ENCODE measurements around the gene HELLS. TPM values are rescaled to one million over a fixed set of nuclear protein-coding genes. Genes with fewer than 3 reads are reported as not detected.

HELLS gene
- total RNA-seq, 1 donor from 2014 or later = 27.3 TPM

GRCh38 chr10:94583124-94583523, 37.5 kb downstream of the HELLS start:
- TF ChIP-seq CTCF (IDR thresholded peaks at IDR 0.05) = no peak
- ATAC-seq (ENCODE audit: low read depth) = no peak
- H3K36me3 Mint-ChIP-seq (ENCODE audit: low read depth) = peaks cover 10% of the 10 kb centered on the region
- H3K4me3 Mint-ChIP-seq = no peak overlapping the region
- intact Hi-C loops (cut with micrococcal nuclease) = no loop called here
- ChIA-PET CTCF (no interaction called here), POLR2A (no interaction called here)
- H3K9me3 Mint-ChIP-seq = no peaks in the 10 kb centered on the region
- no peaks in the 10 kb centered on the region for H3K4me1 Mint-ChIP-seq
- no peaks in the 10 kb centered on the region for H3K27me3 Mint-ChIP-seq
- H3K27ac Mint-ChIP-seq = no peak overlapping the region
- DNase-seq = no peak

- Mint-ChIP-seq H3K4me3 (no peak overlapping the region), H3K27ac (no peak overlapping the region), H3K4me1 (no peaks in the 10 kb centered on the region), H3K27me3 (no peaks in the 10 kb centered on the region), H3K36me3 (ENCODE audit: low read depth) (peaks cover 58% of the 10 kb centered on the region), H3K9me3 (no peaks in the 10 kb centered on the region)
- ChIA-PET CTCF (no interaction called here), POLR2A (no interaction called here)
- intact Hi-C loops (cut with micrococcal nuclease) = no loop called here
- ATAC-seq (ENCODE audit: low read depth) = no peak
- TF ChIP-seq CTCF (IDR thresholded peaks at IDR 0.05) = no peak
- no peak for DNase-seq
Observed at GRCh38 chr10:94591461-94592205, 46.0 kb downstream of the HELLS start.

- H3K9me3 Mint-ChIP-seq = no peaks in the 10 kb centered on the region
- ChIA-PET CTCF (no interaction called here), POLR2A (no interaction called here)
- peaks cover 20% of the 10 kb centered on the region for H3K36me3 Mint-ChIP-seq (ENCODE audit: low read depth)
- TF ChIP-seq CTCF (IDR thresholded peaks at IDR 0.05) = no peak
- DNase-seq (no peak), ATAC-seq (ENCODE audit: low read depth) (no peak)
- no peak overlapping the region for H3K4me3 Mint-ChIP-seq
- no peak overlapping the region for H3K27ac Mint-ChIP-seq
- intact Hi-C loops (cut with micrococcal nuclease) = no loop called here
- H3K4me1 Mint-ChIP-seq = no peaks in the 10 kb centered on the region
- no peaks in the 10 kb centered on the region for H3K27me3 Mint-ChIP-seq
Observed at GRCh38 chr10:94602729-94603515, 57.3 kb downstream of the HELLS start.

GRCh38 chr10:94607111-94607510, 61.5 kb downstream of the HELLS start:
- Mint-ChIP-seq H3K4me3 (no peak overlapping the region), H3K36me3 (ENCODE audit: low read depth) (peaks cover 7% of the 10 kb centered on the region), H3K27ac (no peak overlapping the region), H3K4me1 (no peaks in the 10 kb centered on the region), H3K9me3 (no peaks in the 10 kb centered on the region), H3K27me3 (no peaks in the 10 kb centered on the region)
- ChIA-PET CTCF (no interaction called here), POLR2A (no interaction called here)
- intact Hi-C loops (cut with micrococcal nuclease) = no loop called here
- no peak for TF ChIP-seq CTCF (IDR thresholded peaks at IDR 0.05)
- no peak for ATAC-seq (ENCODE audit: low read depth)
- DNase-seq = no peak

- no peaks in the 10 kb centered on the region for H3K9me3 Mint-ChIP-seq
- no peak for DNase-seq
- no peaks in the 10 kb centered on the region for H3K27me3 Mint-ChIP-seq
- peaks cover 3% of the 10 kb centered on the region for H3K36me3 Mint-ChIP-seq (ENCODE audit: low read depth)
- H3K4me3 Mint-ChIP-seq = no peak overlapping the region
- no peak overlapping the region for H3K27ac Mint-ChIP-seq
- ChIA-PET POLR2A (no interaction called here), CTCF (no interaction called here)
- no peak for TF ChIP-seq CTCF (IDR thresholded peaks at IDR 0.05)
- intact Hi-C loops (cut with micrococcal nuclease) = no loop called here
- ATAC-seq (ENCODE audit: low read depth) = no peak
- no peaks in the 10 kb centered on the region for H3K4me1 Mint-ChIP-seq
Observed at GRCh38 chr10:94608559-94608958, 63.0 kb downstream of the HELLS start.

All from activated B cell treated with CpG ODN at 0.5 μM for 24 hours (primary cell).